Prostate gland (tissue), 2 donors: ENCODE measurements around the gene FNBP1L.

ENCODE experiments used
- CTCF ChIP-seq, 4 experiments: fragments of 200-600 bp in 2 of 4; fragments of 450-650 bp in 2 of 4; sonication (generic) in 2 of 4; IDR thresholded peaks; 1 replicate in 3 of 4; 2 replicates in 1 of 4; pipeline ENCODE4 v1.5.1; 2016 to 2019; ENCODE audit warnings: antibody characterized with exemption in 4 of 4, mild to moderate bottlenecking in 2 of 4, moderate library complexity in 2 of 4
- POLR2A ChIP-seq: fragments of 450-650 bp; IDR thresholded peaks from one replicate; pipeline ENCODE4 v1.6.1; 2016; ENCODE audit warnings: antibody characterized with exemption, mild to moderate bottlenecking
- POLR2AphosphoS5 ChIP-seq: sonication (generic); formaldehyde crosslinking; IDR thresholded peaks from one replicate; pipeline ENCODE4 v1.6.1; 2017; ENCODE audit warnings: antibody characterized with exemption

GRCh38 chr1:93598396-93598795, 150.5 kb downstream of the FNBP1L start:
- no peak for TF ChIP-seq CTCF (IDR thresholded peaks at IDR 0.05)
- TF ChIP-seq POLR2A = no peak
- no peak for TF ChIP-seq POLR2AphosphoS5
